ENCODE data around the gene THTPA. TPM values are rescaled to one million over a fixed set of nuclear protein-coding genes. Genes with fewer than 3 reads are reported as not detected.
A peak's percentile ranks its signal among the peaks of the same experiment; 100 is the strongest.

Gene THTPA
- total and polyA plus RNA-seq, 2 of the 13 experiments (the other 11 are each of a cell fraction or from before 2014, with no cell fraction given): 7.4 to 8.7 TPM

DNA sequence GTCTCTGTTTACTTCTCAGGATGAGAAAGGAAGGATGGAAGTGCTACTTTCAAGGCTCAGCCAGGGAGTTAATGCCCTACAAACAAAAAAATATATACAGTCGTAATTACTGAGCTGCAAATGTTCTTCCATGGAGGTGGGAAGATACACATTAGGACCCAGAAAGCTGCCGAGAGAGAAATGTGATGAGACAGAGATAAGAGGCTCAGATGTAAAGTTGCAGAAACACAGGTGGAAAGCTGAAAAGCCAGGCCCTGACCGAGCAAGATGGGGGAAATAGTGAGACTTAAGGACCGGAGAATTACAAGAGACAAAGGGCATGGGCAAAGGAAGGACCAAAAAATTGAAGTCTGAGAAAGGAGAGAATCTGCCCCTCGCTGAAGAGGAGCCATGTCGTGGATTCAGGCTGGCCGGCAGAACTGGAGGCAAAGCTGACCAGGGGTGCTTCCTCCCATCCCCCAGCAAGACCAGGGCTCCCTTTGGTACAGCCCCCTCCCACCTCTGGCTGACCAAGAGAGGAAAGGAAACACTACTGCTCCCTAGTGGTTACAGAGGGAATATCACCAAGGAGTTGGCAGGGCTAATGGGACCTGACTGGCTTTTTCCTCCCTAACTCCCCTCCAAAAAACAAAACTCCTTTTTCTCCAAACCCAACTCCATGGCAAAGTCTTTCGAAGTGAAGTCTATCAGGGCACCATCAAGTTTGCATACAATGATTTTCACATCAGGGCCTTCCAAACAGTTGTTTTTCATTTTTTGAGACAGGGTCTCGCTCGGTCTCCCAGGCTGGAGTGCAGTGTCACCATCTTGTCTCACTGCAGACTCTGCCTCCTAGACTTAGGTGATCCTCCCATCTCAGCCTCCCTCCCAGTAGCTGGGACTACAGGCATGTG is 16.6 kb upstream of the THTPA start:
- CTCF ChIA-PET (ENCODE audit: low intra/inter-chr PET ratio, low total read pairs): interaction anchor here (0.6 to 3.0 kb wide), 8 partner anchors 11 to 354 kb away, joined by 3 to 58 read pairs (median 4); no protein-coding TSS in a partner anchor
- no TSS peak for BruUV-seq (replicated peaks)
- no peaks in the 10 kb centered on the region for H3K36me3 ChIP-seq (replicated peaks in 1 of 2; ENCODE audit: control insufficient read depth in 1 of 2, insufficient read depth in 2 of 2, low read length in 2 of 2)
- H3K27me3 ChIP-seq (ENCODE audit: control insufficient read depth in 1 of 2, insufficient read depth in 2 of 2, low read length in 2 of 2): no peaks in the 10 kb centered on the region
- POLR2A ChIA-PET: interaction anchor here (3.5 kb wide), 1 partner anchor 16 kb away, joined by 17 read pairs; the partner anchor contains the start of gene THTPA
- H3K4me2 ChIP-seq (ENCODE audit: low read depth, low read length): no peak overlapping the region
- no peaks in the 10 kb centered on the region for H3K9me3 ChIP-seq (ENCODE audit: low read length)
- DNase-seq (ENCODE audit: low spot score) (peak; percentile 86), ATAC-seq (peak; percentile 85), FAIRE-seq (peak; percentile 95)
- WGBS (ENCODE audit: low lambda C conversion rate): 42% methylated on average over 10 of the region's 10 CpGs
- no peak overlapping the region for H2AFZ ChIP-seq (ENCODE audit: low read length)
- intact Hi-C loops (cut with micrococcal nuclease; ENCODE audit: unreplicated experiment) (loop anchor here (1.0 to 2.0 kb wide), 3 partner anchors 47 to 61 kb away; no protein-coding TSS in a partner anchor), in situ Hi-C loops (cut with HindIII; ENCODE audit: extremely low pct_ligation_motif_present, low pct_unique_long_range_greater_than_20kb) (no loop called here)
- H3K9ac ChIP-seq (ENCODE audit: insufficient read depth, low read depth, low read length): no peak overlapping the region
- no peaks in the 10 kb centered on the region for H3K79me2 ChIP-seq (ENCODE audit: insufficient read depth, low read length)
- no peaks in the 10 kb centered on the region for H4K20me1 ChIP-seq (ENCODE audit: insufficient read depth, low read length)
- no peak overlapping the region for H3K4me3 ChIP-seq (replicated peaks in 1 of 3; ENCODE audit: insufficient read depth in 1 of 3, low read depth in 2 of 3, low read length in 3 of 3)
- H3K4me1 ChIP-seq (ENCODE audit: insufficient read depth, low read length): peaks cover 7% of the 10 kb centered on the region
- H3K27ac ChIP-seq (ENCODE audit: extremely low read length, insufficient read depth, low read length): no peak overlapping the region
- no peak for TF ChIP-seq HDAC2 (CRISPR knock-in tag; IDR thresholded peaks at IDR 0.05)
- no peak for TF ChIP-seq NFKB2 (CRISPR knock-in tag; IDR thresholded peaks at IDR 0.05; ENCODE audit: borderline replicate concordance)
- TF ChIP-seq, protein P1, sequence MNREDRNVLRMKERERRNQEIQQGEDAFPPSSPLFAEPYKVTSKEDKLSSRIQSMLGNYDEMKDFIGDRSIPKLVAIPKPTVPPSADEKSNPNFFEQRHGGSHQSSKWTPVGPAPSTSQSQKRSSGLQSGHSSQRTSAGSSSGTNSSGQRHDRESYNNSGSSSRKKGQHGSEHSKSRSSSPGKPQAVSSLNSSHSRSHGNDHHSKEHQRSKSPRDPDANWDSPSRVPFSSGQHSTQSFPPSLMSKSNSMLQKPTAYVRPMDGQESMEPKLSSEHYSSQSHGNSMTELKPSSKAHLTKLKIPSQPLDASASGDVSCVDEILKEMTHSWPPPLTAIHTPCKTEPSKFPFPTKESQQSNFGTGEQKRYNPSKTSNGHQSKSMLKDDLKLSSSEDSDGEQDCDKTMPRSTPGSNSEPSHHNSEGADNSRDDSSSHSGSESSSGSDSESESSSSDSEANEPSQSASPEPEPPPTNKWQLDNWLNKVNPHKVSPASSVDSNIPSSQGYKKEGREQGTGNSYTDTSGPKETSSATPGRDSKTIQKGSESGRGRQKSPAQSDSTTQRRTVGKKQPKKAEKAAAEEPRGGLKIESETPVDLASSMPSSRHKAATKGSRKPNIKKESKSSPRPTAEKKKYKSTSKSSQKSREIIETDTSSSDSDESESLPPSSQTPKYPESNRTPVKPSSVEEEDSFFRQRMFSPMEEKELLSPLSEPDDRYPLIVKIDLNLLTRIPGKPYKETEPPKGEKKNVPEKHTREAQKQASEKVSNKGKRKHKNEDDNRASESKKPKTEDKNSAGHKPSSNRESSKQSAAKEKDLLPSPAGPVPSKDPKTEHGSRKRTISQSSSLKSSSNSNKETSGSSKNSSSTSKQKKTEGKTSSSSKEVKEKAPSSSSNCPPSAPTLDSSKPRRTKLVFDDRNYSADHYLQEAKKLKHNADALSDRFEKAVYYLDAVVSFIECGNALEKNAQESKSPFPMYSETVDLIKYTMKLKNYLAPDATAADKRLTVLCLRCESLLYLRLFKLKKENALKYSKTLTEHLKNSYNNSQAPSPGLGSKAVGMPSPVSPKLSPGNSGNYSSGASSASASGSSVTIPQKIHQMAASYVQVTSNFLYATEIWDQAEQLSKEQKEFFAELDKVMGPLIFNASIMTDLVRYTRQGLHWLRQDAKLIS (CRISPR knock-in tag; IDR thresholded peaks at IDR 0.05): no peak
- TF ChIP-seq THAP11 (CRISPR knock-in tag; IDR thresholded peaks at IDR 0.05): peak; percentile 62
- TF ChIP-seq, protein P2, sequence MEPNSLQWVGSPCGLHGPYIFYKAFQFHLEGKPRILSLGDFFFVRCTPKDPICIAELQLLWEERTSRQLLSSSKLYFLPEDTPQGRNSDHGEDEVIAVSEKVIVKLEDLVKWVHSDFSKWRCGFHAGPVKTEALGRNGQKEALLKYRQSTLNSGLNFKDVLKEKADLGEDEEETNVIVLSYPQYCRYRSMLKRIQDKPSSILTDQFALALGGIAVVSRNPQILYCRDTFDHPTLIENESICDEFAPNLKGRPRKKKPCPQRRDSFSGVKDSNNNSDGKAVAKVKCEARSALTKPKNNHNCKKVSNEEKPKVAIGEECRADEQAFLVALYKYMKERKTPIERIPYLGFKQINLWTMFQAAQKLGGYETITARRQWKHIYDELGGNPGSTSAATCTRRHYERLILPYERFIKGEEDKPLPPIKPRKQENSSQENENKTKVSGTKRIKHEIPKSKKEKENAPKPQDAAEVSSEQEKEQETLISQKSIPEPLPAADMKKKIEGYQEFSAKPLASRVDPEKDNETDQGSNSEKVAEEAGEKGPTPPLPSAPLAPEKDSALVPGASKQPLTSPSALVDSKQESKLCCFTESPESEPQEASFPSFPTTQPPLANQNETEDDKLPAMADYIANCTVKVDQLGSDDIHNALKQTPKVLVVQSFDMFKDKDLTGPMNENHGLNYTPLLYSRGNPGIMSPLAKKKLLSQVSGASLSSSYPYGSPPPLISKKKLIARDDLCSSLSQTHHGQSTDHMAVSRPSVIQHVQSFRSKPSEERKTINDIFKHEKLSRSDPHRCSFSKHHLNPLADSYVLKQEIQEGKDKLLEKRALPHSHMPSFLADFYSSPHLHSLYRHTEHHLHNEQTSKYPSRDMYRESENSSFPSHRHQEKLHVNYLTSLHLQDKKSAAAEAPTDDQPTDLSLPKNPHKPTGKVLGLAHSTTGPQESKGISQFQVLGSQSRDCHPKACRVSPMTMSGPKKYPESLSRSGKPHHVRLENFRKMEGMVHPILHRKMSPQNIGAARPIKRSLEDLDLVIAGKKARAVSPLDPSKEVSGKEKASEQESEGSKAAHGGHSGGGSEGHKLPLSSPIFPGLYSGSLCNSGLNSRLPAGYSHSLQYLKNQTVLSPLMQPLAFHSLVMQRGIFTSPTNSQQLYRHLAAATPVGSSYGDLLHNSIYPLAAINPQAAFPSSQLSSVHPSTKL (CRISPR knock-in tag; IDR thresholded peaks at IDR 0.05): 0 out of 2 replicates have a peak, but pooled peaks have one; percentile 14
- no peak for TF ChIP-seq CBX5 (CRISPR knock-in tag; IDR thresholded peaks at IDR 0.05; ENCODE audit: borderline replicate concordance)
- TF ChIP-seq SMC3 (IDR thresholded peaks at IDR 0.05; ENCODE audit: low read length): peak; percentile 80
- TF ChIP-seq ZNF780A (CRISPR knock-in tag; IDR thresholded peaks at IDR 0.05): no peak
- no peak for TF ChIP-seq PCBP1 (IDR thresholded peaks at IDR 0.05; ENCODE audit: borderline replicate concordance, low read depth, low read length)
- no peak for TF ChIP-seq TBX2 (CRISPR knock-in tag; IDR thresholded peaks at IDR 0.05; ENCODE audit: borderline replicate concordance)
- TF ChIP-seq HNF4G (IDR thresholded peaks at IDR 0.05; ENCODE audit: borderline replicate concordance, low read depth, low read length): 0 out of 2 replicates have a peak, but pooled peaks have one; percentile 18
- TF ChIP-seq HNF4G (CRISPR knock-in tag; IDR thresholded peaks at IDR 0.05; ENCODE audit: borderline replicate concordance, low read depth): no peak; the same call in 1 of the 2 replicates
- no peak for TF ChIP-seq SRY (CRISPR knock-in tag; IDR thresholded peaks at IDR 0.05)
- TF ChIP-seq ZNF572 (CRISPR knock-in tag; IDR thresholded peaks at IDR 0.05): no peak
- TF ChIP-seq ZC3H13 (CRISPR knock-in tag; IDR thresholded peaks at IDR 0.05): no peak
- no peak for TF ChIP-seq ZNF737 (CRISPR knock-in tag; IDR thresholded peaks at IDR 0.05; ENCODE audit: borderline replicate concordance)
- no peak for TF ChIP-seq ZNF20 (CRISPR knock-in tag; IDR thresholded peaks at IDR 0.05)

All from HepG2 (cell line).